Fibroblast of peridontal ligament (primary cell): ENCODE data around the gene LIN7C.
"Not testable (repeated sequence)": the region's sequence is repeated elsewhere in the genome, so short reads cannot be mapped to it uniquely, and the experiment has no call there.

Experiments used
- DNase-seq: peaks from one replicate; pipeline ENCODE4 v3.0.0-alpha.2; 2010; ENCODE audit errors: extremely low read depth

LIN7C gene

GRCh38 chr11:27506200-27507182 is at the start of gene LIN7C:
TSS of gene LIN7C (minus strand) at chr11:27506769. CDS start at chr11:27506752, 17 bp downstream.
- peak; percentile 94 for DNase-seq

- no peak for DNase-seq
Observed at GRCh38 chr11:27555264-27555663, 48.7 kb upstream of the LIN7C start.

GRCh38 chr11:27553186-27553585 is 46.6 kb upstream of the LIN7C start:
- DNase-seq: no peak

- no peak for DNase-seq
Observed at GRCh38 chr11:27552341-27552740, 45.8 kb upstream of the LIN7C start.

GRCh38 chr11:27551127-27551526 is 44.6 kb upstream of the LIN7C start:
- DNase-seq: no peak

- no peak for DNase-seq
Observed at GRCh38 chr11:27545946-27546345, 39.4 kb upstream of the LIN7C start.

- no peak for DNase-seq
Observed at GRCh38 chr11:27545035-27545434, 38.5 kb upstream of the LIN7C start.

GRCh38 chr11:27541790-27542189 is 35.2 kb upstream of the LIN7C start:
- DNase-seq: no peak

- DNase-seq: no peak
Observed at GRCh38 chr11:27540051-27540450, 33.5 kb upstream of the LIN7C start.

GRCh38 chr11:27535103-27535502 is 28.5 kb upstream of the LIN7C start:
- DNase-seq: no peak

GRCh38 chr11:27532652-27533325 is 26.2 kb upstream of the LIN7C start:
- peak; percentile 19 for DNase-seq

GRCh38 chr11:27528712-27529111 is 22.1 kb upstream of the LIN7C start:
- DNase-seq: no peak

- no peak for DNase-seq
Observed at GRCh38 chr11:27526535-27526934, 20.0 kb upstream of the LIN7C start.

GRCh38 chr11:27525824-27526516 is 19.4 kb upstream of the LIN7C start:
- no peak for DNase-seq

- peak; percentile 52 for DNase-seq
Observed at GRCh38 chr11:27524155-27524554, 17.6 kb upstream of the LIN7C start.

- DNase-seq: no peak
Observed at GRCh38 chr11:27520226-27520625, 13.7 kb upstream of the LIN7C start.

- DNase-seq: no peak
Observed at GRCh38 chr11:27518518-27518917, 11.9 kb upstream of the LIN7C start.

GRCh38 chr11:27517490-27517889 is 10.9 kb upstream of the LIN7C start:
- not testable (repeated sequence) for DNase-seq

GRCh38 chr11:27514558-27514957 is 8.0 kb upstream of the LIN7C start:
- DNase-seq: no peak

GRCh38 chr11:27514076-27514475 is 7.5 kb upstream of the LIN7C start:
- DNase-seq: no peak

- DNase-seq: no peak
Observed at GRCh38 chr11:27513389-27513788, 6.8 kb upstream of the LIN7C start.

- DNase-seq: no peak
Observed at GRCh38 chr11:27512238-27512637, 5.7 kb upstream of the LIN7C start.
